Tibial artery (tissue), 4 donors: ENCODE results near the gene TMPRSS13.

Experiments used
- DNase-seq, 2 donors: peaks; one replicate each; pipeline ENCODE4 v3.0.0-alpha.2; 2019
- H3K27ac ChIP-seq, 2 donors: fragments of 200-600 bp; sonication (generic) in 1 of 2; 1 replicate in 1 of 2; 2 replicates in 1 of 2; pipeline ENCODE4 v1.5.1; 2018 to 2019; ENCODE audit warnings: mild to moderate bottlenecking in 1 of 2
- H3K27me3 ChIP-seq, 2 donors: fragments of 200-600 bp; sonication (generic) in 1 of 2; one replicate each; pipeline versions ENCODE4 v1.5.1 to v1.6.0; 2016 to 2019
- H3K36me3 ChIP-seq, 3 donors: fragments of 200-600 bp; sonication (generic) in 2 of 3; one replicate each; pipeline ENCODE4 v1.5.1; 2016 to 2019; ENCODE audit warnings: mild to moderate bottlenecking in 2 of 3
- H3K4me1 ChIP-seq, 4 donors: fragments of 200-600 bp; sonication (generic) in 2 of 4; 1 replicate in 3 of 4; 2 replicates in 1 of 4; pipeline ENCODE4 v1.5.1; 2016 to 2019
- H3K4me3 ChIP-seq, 2 donors: fragments of 200-600 bp; sonication (generic) in 1 of 2; 1 replicate in 1 of 2; 2 replicates in 1 of 2; pipeline ENCODE4 v1.5.1; 2018 to 2019; ENCODE audit warnings: mild to moderate bottlenecking in 2 of 2
- H3K9me3 ChIP-seq, 3 donors: fragments of 200-600 bp; sonication (generic) in 1 of 3; one replicate each; pipeline ENCODE4 v1.5.1; 2016 to 2019
- intact Hi-C: fragments of 100-400 bp; cut with DNase I; formaldehyde crosslinking; loops from one replicate; pipeline ENCODE4 v1.15.0; 2023; ENCODE audit warnings: low total_unique reads
- TF ChIP-seq, protein P1 (sequence below), 2 experiments: fragments of 200-600 bp in 1 of 2; fragments of 450-650 bp in 1 of 2; IDR thresholded peaks; one replicate each; pipeline ENCODE4 v1.5.1; 2017 to 2019; ENCODE audit warnings: antibody characterized with exemption in 2 of 2, mild to moderate bottlenecking in 1 of 2, moderate library complexity in 1 of 2

Gene TMPRSS13

DNA sequence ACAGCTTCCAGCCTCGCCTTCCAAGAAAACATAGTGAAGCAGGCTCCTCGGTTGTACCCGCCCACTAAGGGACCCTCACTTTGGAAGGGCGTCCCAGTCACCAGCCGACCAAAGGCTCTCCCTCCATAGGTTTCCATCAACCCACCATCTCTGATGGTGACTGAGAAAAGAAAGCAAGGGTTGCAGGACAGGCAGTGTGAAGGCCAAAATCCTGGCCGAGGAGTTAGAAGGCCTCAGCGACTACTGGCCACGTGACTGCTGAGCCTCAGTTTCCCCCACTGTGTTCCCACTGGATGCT, 55.4 kb downstream of the TMPRSS13 start:
- no peak overlapping the region for H3K4me3 ChIP-seq
- no peaks in the 10 kb centered on the region for H3K36me3 ChIP-seq
- peaks cover 4 to 58% of the 10 kb centered on the region in 2 donors for H3K27me3 ChIP-seq
- TF ChIP-seq, protein P1, sequence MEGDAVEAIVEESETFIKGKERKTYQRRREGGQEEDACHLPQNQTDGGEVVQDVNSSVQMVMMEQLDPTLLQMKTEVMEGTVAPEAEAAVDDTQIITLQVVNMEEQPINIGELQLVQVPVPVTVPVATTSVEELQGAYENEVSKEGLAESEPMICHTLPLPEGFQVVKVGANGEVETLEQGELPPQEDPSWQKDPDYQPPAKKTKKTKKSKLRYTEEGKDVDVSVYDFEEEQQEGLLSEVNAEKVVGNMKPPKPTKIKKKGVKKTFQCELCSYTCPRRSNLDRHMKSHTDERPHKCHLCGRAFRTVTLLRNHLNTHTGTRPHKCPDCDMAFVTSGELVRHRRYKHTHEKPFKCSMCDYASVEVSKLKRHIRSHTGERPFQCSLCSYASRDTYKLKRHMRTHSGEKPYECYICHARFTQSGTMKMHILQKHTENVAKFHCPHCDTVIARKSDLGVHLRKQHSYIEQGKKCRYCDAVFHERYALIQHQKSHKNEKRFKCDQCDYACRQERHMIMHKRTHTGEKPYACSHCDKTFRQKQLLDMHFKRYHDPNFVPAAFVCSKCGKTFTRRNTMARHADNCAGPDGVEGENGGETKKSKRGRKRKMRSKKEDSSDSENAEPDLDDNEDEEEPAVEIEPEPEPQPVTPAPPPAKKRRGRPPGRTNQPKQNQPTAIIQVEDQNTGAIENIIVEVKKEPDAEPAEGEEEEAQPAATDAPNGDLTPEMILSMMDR (IDR thresholded peaks at IDR 0.05) = no peak
- H3K4me1 ChIP-seq = peaks cover 0 to 24% (median 14%) of the 10 kb centered on the region in 4 donors
- DNase-seq = no peak
- H3K27ac ChIP-seq = no peak overlapping the region
- intact Hi-C loops = no loop called here
- H3K9me3 ChIP-seq = no peaks in the 10 kb centered on the region

DNA sequence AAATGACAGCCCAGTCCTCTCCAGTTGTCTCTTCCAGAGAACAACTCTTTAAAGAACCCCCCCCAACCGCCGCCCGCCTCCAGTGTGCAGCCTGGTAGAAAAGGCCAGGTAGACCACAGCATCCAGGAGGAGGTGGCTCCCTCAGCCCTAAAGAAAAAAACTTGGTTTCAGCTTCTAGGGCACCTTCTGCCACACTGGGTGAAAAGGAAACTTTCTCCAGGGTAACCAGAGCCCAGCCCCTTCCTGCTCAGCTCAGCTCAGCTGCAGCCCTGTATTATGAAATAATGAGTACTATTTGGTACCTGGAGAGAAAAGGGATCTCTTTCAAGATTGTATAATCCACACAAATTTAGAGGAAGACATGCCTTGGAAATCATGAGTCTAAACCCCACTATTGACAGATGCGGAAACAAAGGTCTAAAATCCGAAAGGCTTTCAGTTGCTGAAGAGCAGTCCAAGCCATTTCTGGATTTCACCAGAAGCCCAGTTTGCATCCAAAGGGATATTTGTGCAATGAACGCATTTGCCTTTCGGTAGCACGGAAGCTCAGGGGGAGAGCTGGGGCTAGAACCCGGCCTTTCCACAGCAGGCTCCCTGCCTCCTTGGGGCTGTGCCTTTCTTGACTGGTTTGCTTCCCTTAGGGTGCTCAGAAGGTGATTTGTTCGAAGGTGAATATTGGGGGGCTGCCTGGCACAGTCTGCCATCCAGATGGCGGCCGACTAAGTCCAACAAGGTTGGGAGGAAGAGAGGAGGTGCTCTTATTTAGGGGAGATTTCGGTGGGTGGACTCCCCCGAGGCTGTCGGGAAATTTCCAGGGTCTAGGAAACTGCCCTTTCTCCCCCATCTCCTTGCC, 56.0 kb downstream of the TMPRSS13 start:
- H3K4me1 ChIP-seq = peaks cover 0 to 24% (median 14%) of the 10 kb centered on the region in 4 donors

DNA sequence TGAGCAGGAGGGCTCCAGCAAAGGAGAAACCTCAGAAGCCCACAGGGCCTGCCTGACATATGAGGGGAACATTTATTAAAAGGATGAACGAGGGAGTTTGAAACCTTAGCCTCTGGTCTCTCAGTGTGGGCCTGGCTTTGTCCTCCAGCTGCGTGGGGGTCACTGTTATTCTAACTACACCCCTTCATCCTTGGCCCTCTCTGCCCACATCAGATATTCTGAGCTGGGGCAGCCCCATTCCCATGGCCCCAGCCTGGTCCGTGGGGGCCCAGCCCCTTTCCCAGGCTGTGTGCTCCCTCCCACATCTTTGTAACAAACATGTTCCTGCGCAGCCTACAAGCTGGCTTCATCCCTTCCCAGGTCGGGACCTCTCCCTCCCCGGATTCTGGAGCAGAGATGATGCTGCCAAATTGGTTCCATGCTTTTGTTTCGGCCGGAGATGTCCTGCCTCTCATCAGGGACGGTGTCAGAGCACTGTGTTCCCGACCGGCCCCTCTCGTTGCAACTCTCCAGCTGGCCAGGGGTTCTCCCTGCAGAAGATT, 56.7 kb downstream of the TMPRSS13 start:
- H3K4me3 ChIP-seq = no peak overlapping the region
- no peaks in the 10 kb centered on the region for H3K36me3 ChIP-seq
- DNase-seq = no peak
- TF ChIP-seq, protein P1 (IDR thresholded peaks at IDR 0.05) = no peak
- H3K4me1 ChIP-seq = peaks cover 0 to 24% (median 14%) of the 10 kb centered on the region in 4 donors
- intact Hi-C loops = no loop called here
- peaks cover 4 to 47% of the 10 kb centered on the region in 2 donors for H3K27me3 ChIP-seq
- H3K9me3 ChIP-seq = no peaks in the 10 kb centered on the region
- H3K27ac ChIP-seq = no peak overlapping the region

More for the DNA sequence above, 56.0 kb downstream of the TMPRSS13 start:
- Histone ChIP-seq H3K36me3 (no peaks in the 10 kb centered on the region), H3K27me3 (peaks cover 4 to 54% of the 10 kb centered on the region in 2 donors), H3K9me3 (no peaks in the 10 kb centered on the region), H3K27ac (no peak overlapping the region), H3K4me3 (no peak overlapping the region)
- DNase-seq = no peak
- TF ChIP-seq, protein P1 (IDR thresholded peaks at IDR 0.05) = no peak
- intact Hi-C loops = no loop called here

DNA sequence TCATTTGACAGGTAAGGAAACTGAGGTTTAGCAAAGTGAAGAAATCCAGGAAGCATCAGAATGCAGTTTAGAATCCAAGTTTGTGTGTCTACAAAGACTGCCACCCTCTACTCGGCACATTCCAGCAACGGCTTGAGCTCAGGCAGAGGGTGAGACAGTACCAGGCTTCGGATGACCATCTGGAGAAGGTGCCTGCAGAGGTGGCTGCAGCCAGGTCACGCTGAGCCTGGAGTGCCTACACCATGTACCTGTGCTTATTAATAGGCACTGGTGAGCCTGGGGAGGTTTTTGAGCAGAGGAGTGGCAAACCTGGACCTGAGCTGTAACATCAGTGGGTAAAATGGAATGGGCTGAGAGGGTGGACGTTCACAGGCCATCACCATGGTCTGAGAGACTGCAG, 57.4 kb downstream of the TMPRSS13 start:
- intact Hi-C loops = no loop called here
- Histone ChIP-seq H3K4me1 (peaks cover 0 to 20% (median 12%) of the 10 kb centered on the region in 4 donors), H3K4me3 (no peak overlapping the region)

DNA sequence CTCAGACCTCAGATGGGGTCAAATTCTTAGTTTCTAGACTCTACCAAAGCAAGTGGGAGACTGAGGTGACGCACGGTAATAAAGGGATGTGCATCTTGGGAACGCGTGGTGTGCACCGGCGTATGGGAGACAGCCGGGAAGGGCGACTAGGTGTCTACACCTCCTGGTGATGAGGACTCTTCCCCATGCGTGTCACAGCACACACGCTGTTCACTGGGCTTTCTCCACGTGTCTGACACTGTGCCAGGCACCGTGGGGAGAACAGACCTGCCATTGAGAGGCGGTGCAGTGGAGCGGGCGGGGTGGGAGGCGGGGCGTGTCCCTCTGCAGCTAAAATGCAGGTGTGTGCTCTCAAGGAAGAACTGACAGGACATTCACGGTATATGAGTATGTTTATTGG, 58.0 kb downstream of the TMPRSS13 start:
- no peak overlapping the region for H3K27ac ChIP-seq
- H3K4me3 ChIP-seq = no peak overlapping the region
- intact Hi-C loops = no loop called here
- H3K27me3 ChIP-seq = peaks cover 0 to 36% of the 10 kb centered on the region in 2 donors
- peaks cover 0 to 14% (median 6%) of the 10 kb centered on the region in 4 donors for H3K4me1 ChIP-seq
- TF ChIP-seq, protein P1 (IDR thresholded peaks at IDR 0.05) = no peak
- DNase-seq = no peak
- H3K9me3 ChIP-seq = no peaks in the 10 kb centered on the region
- H3K36me3 ChIP-seq = no peaks in the 10 kb centered on the region

More for the DNA sequence above, 57.4 kb downstream of the TMPRSS13 start:
- Histone ChIP-seq H3K36me3 (no peaks in the 10 kb centered on the region), H3K9me3 (no peaks in the 10 kb centered on the region), H3K27me3 (peaks cover 4 to 42% of the 10 kb centered on the region in 2 donors), H3K27ac (no peak overlapping the region)
- TF ChIP-seq, protein P1 (IDR thresholded peaks at IDR 0.05) = no peak
- DNase-seq = no peak
